22Rv1 (cell line): Measurements from ENCODE around the gene DNAJC28.

Experiments used
- ZFX ChIP-seq: fragments of 450-650 bp; IDR thresholded peaks from 2 replicates; pipeline ENCODE4 v1.6.1; 2017; ENCODE audit warnings: antibody characterized with exemption, borderline replicate concordance
- TF ChIP-seq, protein P1 (sequence below): fragments of 450-650 bp; IDR thresholded peaks from 2 replicates; pipeline ENCODE4 v1.5.1; 2017; ENCODE audit warnings: mild to moderate bottlenecking

DNA sequence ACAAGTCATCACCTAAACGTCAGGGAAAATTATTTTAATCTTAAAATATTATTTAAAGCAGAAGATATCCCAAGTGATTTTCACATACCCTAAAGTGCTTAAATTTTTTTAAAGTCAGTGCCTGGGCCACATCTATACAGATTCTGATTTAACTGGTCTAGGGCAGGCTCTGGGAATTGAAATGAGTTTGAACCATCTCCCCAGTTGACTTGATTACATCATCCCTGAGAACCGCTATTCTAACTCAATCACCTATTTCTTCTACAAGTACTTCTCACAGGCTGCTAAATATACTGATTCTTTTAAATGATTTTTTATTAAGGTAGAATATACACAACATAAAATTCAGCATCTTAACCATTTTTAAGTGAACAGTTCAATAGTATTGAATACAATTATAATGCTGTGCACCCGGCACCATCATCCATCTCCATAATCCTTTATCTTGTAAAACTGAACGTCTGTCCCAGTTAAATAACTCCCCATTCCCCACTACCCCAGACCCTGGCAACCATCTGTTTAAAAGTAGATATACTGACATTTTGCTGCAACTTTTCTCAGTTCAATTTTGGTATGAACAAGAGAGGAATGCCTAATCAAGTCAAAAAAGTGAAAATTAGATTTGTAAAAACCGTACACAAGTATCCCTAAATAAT, 30.9 kb upstream of the DNAJC28 start:
- TF ChIP-seq, protein P1, sequence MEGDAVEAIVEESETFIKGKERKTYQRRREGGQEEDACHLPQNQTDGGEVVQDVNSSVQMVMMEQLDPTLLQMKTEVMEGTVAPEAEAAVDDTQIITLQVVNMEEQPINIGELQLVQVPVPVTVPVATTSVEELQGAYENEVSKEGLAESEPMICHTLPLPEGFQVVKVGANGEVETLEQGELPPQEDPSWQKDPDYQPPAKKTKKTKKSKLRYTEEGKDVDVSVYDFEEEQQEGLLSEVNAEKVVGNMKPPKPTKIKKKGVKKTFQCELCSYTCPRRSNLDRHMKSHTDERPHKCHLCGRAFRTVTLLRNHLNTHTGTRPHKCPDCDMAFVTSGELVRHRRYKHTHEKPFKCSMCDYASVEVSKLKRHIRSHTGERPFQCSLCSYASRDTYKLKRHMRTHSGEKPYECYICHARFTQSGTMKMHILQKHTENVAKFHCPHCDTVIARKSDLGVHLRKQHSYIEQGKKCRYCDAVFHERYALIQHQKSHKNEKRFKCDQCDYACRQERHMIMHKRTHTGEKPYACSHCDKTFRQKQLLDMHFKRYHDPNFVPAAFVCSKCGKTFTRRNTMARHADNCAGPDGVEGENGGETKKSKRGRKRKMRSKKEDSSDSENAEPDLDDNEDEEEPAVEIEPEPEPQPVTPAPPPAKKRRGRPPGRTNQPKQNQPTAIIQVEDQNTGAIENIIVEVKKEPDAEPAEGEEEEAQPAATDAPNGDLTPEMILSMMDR, result no peak
- no peak for TF ChIP-seq ZFX
